Neural progenitor cell (in vitro differentiated cells): ENCODE data around the gene WBP4. TPM values are rescaled to one million over a fixed set of nuclear protein-coding genes. Genes with fewer than 3 reads are reported as not detected.
"Not testable (repeated sequence)": the region's sequence is repeated elsewhere in the genome, so short reads cannot be mapped to it uniquely, and the experiment has no call there.

Experiments used
- DNase-seq: peaks from one replicate; pipeline ENCODE4 v3.0.0-alpha.2; 2016; ENCODE audit warnings: low spot score
- H2AFZ ChIP-seq: fragments of 200-600 bp; sonication (generic); replicated peaks from 2 replicates; pipeline ENCODE4 v1.6.1; 2016; ENCODE audit warnings: antibody characterized with exemption
- H3F3A ChIP-seq: fragments of 200-600 bp; sonication (generic); 2 replicates; pipeline ENCODE4 v1.6.1; 2016; ENCODE audit warnings: antibody characterized with exemption, low read depth
- H3K27ac ChIP-seq: fragments of 200-600 bp; sonication (generic); 2 replicates; pipeline ENCODE4 v1.5.1; 2016; ENCODE audit warnings: mild to moderate bottlenecking
- H3K27me3 ChIP-seq: fragments of 200-600 bp; sonication (generic); 2 replicates; pipeline ENCODE4 v1.6.1; 2016; ENCODE audit warnings: mild to moderate bottlenecking, moderate library complexity
- H3K36me3 ChIP-seq: fragments of 200-600 bp; sonication (generic); 2 replicates; pipeline ENCODE4 v1.5.1; 2016
- H3K4me1 ChIP-seq: fragments of 200-600 bp; sonication (generic); 2 replicates; pipeline ENCODE4 v1.6.1; 2016; ENCODE audit warnings: mixed run types
- H3K4me2 ChIP-seq: fragments of 200-600 bp; sonication (generic); 2 replicates; pipeline ENCODE4 v1.6.1; 2016
- H3K4me3 ChIP-seq: fragments of 200-600 bp; sonication (generic); 2 replicates; pipeline ENCODE4 v1.5.1; 2016
- H3K79me2 ChIP-seq: fragments of 200-600 bp; sonication (generic); 2 replicates; pipeline ENCODE4 v1.6.1; 2016; ENCODE audit warnings: low read depth
- H3K9ac ChIP-seq: fragments of 200-600 bp; sonication (generic); 2 replicates; pipeline ENCODE4 v1.6.1; 2016
- H3K9me3 ChIP-seq: fragments of 200-600 bp; sonication (generic); 2 replicates; pipeline ENCODE4 v1.5.1; 2016; ENCODE audit warnings: low read depth
- H4K20me1 ChIP-seq: fragments of 200-600 bp; sonication (generic); 2 replicates; pipeline ENCODE4 v1.6.1; 2016; ENCODE audit warnings: low read depth
- H3K27ac Mint-ChIP-seq: 3 replicates; pipeline ENCODE4 v1.8.0; 2021; ENCODE audit warnings: mixed read lengths
- H3K27me3 Mint-ChIP-seq: 2 replicates; pipeline ENCODE4 v1.8.0; 2022; ENCODE audit warnings: low read depth, mild to moderate bottlenecking, inconsistent platforms, moderate library complexity, mixed read lengths; ENCODE audit not compliant: insufficient read depth
- H3K36me3 Mint-ChIP-seq: 3 replicates; pipeline ENCODE4 v1.8.0; 2021; ENCODE audit warnings: mixed read lengths
- H3K4me1 Mint-ChIP-seq: 3 replicates; pipeline ENCODE4 v1.8.0; 2021; ENCODE audit warnings: mixed read lengths
- H3K4me3 Mint-ChIP-seq: 3 replicates; pipeline ENCODE4 v1.8.0; 2021; ENCODE audit warnings: mild to moderate bottlenecking, moderate library complexity, mixed read lengths
- H3K9me3 Mint-ChIP-seq: 3 replicates; pipeline ENCODE4 v1.8.0; 2020; ENCODE audit warnings: mixed read lengths
- EZH2 ChIP-seq: fragments of 200-600 bp; sonication (generic); IDR thresholded peaks from 2 replicates; pipeline ENCODE4 v1.6.1; 2017; ENCODE audit warnings: antibody characterized with exemption, mild to moderate bottlenecking, moderate library complexity
- EZH2phosphoT487 ChIP-seq: fragments of 200-600 bp; sonication (generic); IDR thresholded peaks from 2 replicates; pipeline ENCODE4 v1.6.1; 2017; ENCODE audit warnings: antibody characterized with exemption
- total RNA-seq: library from RNA; depleted of rRNA; stranded (reverse); fragments of >200 nt; gene quantifications from 2 replicates; pipeline ENCODE4 v1.2.3, GENCODE V29; 2015; ENCODE audit warnings: low replicate concordance
- TF ChIP-seq, protein P1 (sequence below): fragments of 200-600 bp; sonication (generic); IDR thresholded peaks from 2 replicates; pipeline ENCODE4 v1.5.1; 2017; ENCODE audit warnings: antibody characterized with exemption, mild to moderate bottlenecking

The WBP4 gene
- total RNA-seq, 1 donor from 2014 or later = 12.9 TPM

DNA sequence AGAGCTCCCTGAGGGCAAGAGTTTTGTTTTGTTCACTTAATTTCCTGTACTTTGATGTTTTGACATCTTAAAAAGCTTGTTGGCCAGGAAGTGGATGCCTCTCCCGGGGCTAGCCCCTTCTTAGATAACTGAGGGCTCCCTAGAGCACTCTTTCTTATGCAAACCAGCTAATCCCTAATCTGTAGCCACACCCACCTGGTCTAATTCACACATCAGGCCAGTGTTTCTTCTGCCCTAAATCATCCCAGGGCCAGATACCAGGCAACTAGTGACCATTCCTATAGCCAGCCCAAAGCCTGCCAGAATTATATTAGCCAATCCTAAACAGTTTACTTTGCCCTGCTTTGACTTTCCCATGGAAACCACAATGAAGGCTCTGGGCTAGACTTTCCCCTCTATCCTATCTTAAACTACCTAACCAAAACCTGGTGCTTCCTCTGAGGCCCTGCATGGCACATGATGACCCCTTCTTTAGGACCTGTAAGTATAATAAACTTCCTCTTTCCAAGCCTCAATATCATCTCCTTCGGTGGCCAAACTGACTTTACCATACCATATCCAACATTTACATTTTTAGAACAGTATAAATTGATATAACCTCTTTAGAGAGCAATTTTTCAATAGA is 24.8 kb downstream of the WBP4 start:
- no peak overlapping the region for H3K27ac Mint-ChIP-seq
- H3F3A ChIP-seq = peaks cover 6% of the 10 kb centered on the region
- H3K79me2 ChIP-seq = no peaks in the 10 kb centered on the region
- H3K27ac ChIP-seq = no peak overlapping the region
- H3K9me3 Mint-ChIP-seq = no peaks in the 10 kb centered on the region
- H3K4me1 Mint-ChIP-seq = peaks cover 2% of the 10 kb centered on the region
- H4K20me1 ChIP-seq = no peaks in the 10 kb centered on the region
- H3K27me3 Mint-ChIP-seq = no peaks in the 10 kb centered on the region
- TF ChIP-seq EZH2 (no peak), EZH2phosphoT487 (no peak)
- TF ChIP-seq, protein P1, sequence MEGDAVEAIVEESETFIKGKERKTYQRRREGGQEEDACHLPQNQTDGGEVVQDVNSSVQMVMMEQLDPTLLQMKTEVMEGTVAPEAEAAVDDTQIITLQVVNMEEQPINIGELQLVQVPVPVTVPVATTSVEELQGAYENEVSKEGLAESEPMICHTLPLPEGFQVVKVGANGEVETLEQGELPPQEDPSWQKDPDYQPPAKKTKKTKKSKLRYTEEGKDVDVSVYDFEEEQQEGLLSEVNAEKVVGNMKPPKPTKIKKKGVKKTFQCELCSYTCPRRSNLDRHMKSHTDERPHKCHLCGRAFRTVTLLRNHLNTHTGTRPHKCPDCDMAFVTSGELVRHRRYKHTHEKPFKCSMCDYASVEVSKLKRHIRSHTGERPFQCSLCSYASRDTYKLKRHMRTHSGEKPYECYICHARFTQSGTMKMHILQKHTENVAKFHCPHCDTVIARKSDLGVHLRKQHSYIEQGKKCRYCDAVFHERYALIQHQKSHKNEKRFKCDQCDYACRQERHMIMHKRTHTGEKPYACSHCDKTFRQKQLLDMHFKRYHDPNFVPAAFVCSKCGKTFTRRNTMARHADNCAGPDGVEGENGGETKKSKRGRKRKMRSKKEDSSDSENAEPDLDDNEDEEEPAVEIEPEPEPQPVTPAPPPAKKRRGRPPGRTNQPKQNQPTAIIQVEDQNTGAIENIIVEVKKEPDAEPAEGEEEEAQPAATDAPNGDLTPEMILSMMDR = no peak
- peak; percentile 39 for DNase-seq
- no peak overlapping the region for H3K4me3 Mint-ChIP-seq
- no peaks in the 10 kb centered on the region for H3K9me3 ChIP-seq
- no peaks in the 10 kb centered on the region for H3K27me3 ChIP-seq
- H3K4me1 ChIP-seq = no peaks in the 10 kb centered on the region
- H3K36me3 Mint-ChIP-seq = peaks cover 12% of the 10 kb centered on the region
- H3K9ac ChIP-seq = no peak overlapping the region
- H3K36me3 ChIP-seq = no peaks in the 10 kb centered on the region
- H2AFZ ChIP-seq = no peak overlapping the region
- no peak overlapping the region for H3K4me3 ChIP-seq
- H3K4me2 ChIP-seq = no peak overlapping the region

GRCh38 chr13:41095681-41096080 is 34.4 kb downstream of the WBP4 start:
- H3K9me3 ChIP-seq, H3K4me1 ChIP-seq, H3K4me2 ChIP-seq, H3K27me3 Mint-ChIP-seq, H3K9me3 Mint-ChIP-seq, H3K79me2 ChIP-seq, H3K4me3 ChIP-seq, H3F3A ChIP-seq, H3K4me3 Mint-ChIP-seq, H3K36me3 ChIP-seq, H3K4me1 Mint-ChIP-seq, H3K27me3 ChIP-seq, H3K36me3 Mint-ChIP-seq, H3K27ac ChIP-seq, H4K20me1 ChIP-seq, DNase-seq, H2AFZ ChIP-seq, H3K9ac ChIP-seq, H3K27ac Mint-ChIP-seq: not testable (repeated sequence)

GRCh38 chr13:41098761-41099160 is 37.5 kb downstream of the WBP4 start:
- H3K79me2 ChIP-seq = no peaks in the 10 kb centered on the region
- Mint-ChIP-seq H3K27me3 (peaks cover 3% of the 10 kb centered on the region), H3K4me1 (no peaks in the 10 kb centered on the region), H3K4me3 (no peak overlapping the region), H3K27ac (no peak overlapping the region), H3K36me3 (no peaks in the 10 kb centered on the region), H3K9me3 (no peaks in the 10 kb centered on the region)
- H3K4me3 ChIP-seq = no peak overlapping the region
- H3K4me2 ChIP-seq = no peak overlapping the region
- H3K4me1 ChIP-seq = no peaks in the 10 kb centered on the region
- no peak overlapping the region for H3K9ac ChIP-seq
- H4K20me1 ChIP-seq = no peaks in the 10 kb centered on the region
- TF ChIP-seq EZH2 = no peak
- TF ChIP-seq, protein P1 = no peak
- TF ChIP-seq EZH2phosphoT487 = no peak
- no peaks in the 10 kb centered on the region for H3F3A ChIP-seq
- H3K9me3 ChIP-seq = no peaks in the 10 kb centered on the region
- H3K27me3 ChIP-seq = no peaks in the 10 kb centered on the region
- no peaks in the 10 kb centered on the region for H3K36me3 ChIP-seq
- no peak for DNase-seq
- H2AFZ ChIP-seq = peak overlapping the region; percentile 64
- no peak overlapping the region for H3K27ac ChIP-seq

- no peak for DNase-seq
- H3K36me3 ChIP-seq = no peaks in the 10 kb centered on the region
- H3K9ac ChIP-seq = no peak overlapping the region
- Mint-ChIP-seq H3K9me3 (no peaks in the 10 kb centered on the region), H3K36me3 (no peaks in the 10 kb centered on the region), H3K4me3 (no peak overlapping the region), H3K27ac (no peak overlapping the region), H3K4me1 (no peaks in the 10 kb centered on the region), H3K27me3 (peaks cover 3% of the 10 kb centered on the region)
- no peak overlapping the region for H3K27ac ChIP-seq
- TF ChIP-seq EZH2phosphoT487 (no peak), EZH2 (no peak)
- H4K20me1 ChIP-seq = no peaks in the 10 kb centered on the region
- H2AFZ ChIP-seq = no peak overlapping the region
- H3K4me1 ChIP-seq = no peaks in the 10 kb centered on the region
- H3F3A ChIP-seq = no peaks in the 10 kb centered on the region
- no peak overlapping the region for H3K4me2 ChIP-seq
- H3K4me3 ChIP-seq = no peak overlapping the region
- H3K27me3 ChIP-seq = no peaks in the 10 kb centered on the region
- no peaks in the 10 kb centered on the region for H3K79me2 ChIP-seq
- H3K9me3 ChIP-seq = no peaks in the 10 kb centered on the region
These were observed 38.7 kb downstream of the WBP4 start for GRCh38 chr13:41099986-41100385.
